Stimulated activated CD4-positive, alpha-beta T cell treated with anti-CD3 and anti-CD28 coated beads, Interleukin-2, amount 100 ng/mL, for 4 hours (primary cell): ENCODE results near the gene DEPDC5.

ENCODE experiments used
- DNase-seq: peaks from one replicate; pipeline ENCODE4 v3.0.0-alpha.2; 2020; ENCODE audit warnings: low read depth

Gene DEPDC5

GRCh38 chr22:31925056-31925455 lies 171.2 kb downstream of the DEPDC5 start:
- no peak for DNase-seq

- no peak for DNase-seq
Measured at GRCh38 chr22:31926024-31926423, 172.2 kb downstream of the DEPDC5 start.

GRCh38 chr22:31926969-31927368 lies 173.2 kb downstream of the DEPDC5 start:
- no peak for DNase-seq

- DNase-seq, result no peak
Measured at GRCh38 chr22:31927562-31927961, 173.7 kb downstream of the DEPDC5 start.

DNA sequence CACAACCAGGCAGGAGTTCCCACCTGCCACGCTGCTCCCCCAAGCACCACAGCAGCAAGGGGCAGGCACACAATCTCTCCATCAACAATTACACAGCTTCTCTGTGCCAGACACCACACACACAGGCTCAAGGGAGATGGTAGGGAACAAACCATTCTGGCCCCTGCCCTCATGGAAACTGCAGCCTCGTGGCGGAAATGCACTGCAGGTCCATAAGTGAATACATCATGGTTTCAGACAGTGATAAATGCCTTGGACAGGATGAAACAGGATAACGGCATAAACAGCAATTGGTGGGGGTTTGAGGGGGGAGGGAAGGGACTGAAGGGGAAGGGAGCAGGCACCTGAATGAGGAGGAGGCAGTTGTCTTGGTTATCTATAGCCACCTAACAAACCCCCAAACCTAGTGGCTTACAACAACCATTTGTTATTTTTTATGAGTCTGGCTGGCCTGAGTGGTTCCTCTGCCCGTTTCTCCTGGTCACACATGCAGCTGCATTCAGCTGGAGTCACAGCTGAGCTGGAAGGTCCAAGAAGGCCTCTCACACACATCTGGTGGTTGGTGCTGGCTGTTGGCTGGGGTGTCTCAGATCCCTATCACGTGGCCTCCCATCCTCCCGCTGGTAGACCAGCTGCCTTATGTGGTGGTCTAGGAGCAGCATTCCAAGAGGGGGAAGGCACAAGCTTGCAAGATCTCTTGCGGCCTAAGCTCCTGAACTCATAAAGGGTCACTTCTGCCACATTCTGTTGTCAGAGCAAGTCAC lies 175.5 kb downstream of the DEPDC5 start:
- DNase-seq, result no peak

DNA sequence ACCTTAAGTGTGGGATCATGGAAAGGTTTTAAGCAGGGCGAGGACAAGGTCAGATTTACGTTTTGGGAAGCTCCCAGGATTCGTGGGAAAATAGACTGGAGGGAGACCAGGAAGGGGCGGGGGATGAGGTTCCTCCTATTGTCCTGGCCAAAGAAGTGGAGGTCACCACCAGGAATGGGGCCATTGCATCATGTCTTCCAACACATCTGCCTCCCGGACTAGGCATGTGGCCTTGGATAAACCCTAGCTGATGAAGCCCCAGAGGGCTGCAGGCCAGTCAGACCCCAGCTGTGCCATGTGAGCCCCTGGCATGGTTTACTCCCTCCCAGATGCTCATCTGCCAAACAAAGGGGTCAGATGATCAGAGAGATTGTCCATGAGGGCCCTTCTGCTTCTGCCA lies 179.0 kb downstream of the DEPDC5 start:
- DNase-seq, result no peak

DNA sequence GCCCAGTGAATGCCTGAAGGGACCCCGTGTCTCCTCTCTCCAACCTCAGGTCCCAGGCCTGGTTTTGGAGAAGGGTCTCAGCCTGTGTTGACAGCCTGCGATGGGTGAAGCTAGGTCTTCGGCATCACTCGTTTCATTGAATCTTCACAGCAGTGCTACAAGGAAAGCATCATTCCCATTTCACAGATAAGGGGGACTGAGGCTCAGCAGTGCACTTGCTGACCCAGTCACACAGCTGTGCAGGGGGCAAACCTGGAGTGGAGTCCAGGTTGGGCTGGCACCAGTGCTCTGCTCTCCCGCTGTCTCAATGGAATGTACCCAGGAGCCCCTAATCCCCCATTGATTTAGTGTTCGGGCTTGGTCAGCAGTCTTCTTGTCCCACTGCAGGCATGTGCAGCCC lies 179.6 kb downstream of the DEPDC5 start:
- no peak for DNase-seq

DNA sequence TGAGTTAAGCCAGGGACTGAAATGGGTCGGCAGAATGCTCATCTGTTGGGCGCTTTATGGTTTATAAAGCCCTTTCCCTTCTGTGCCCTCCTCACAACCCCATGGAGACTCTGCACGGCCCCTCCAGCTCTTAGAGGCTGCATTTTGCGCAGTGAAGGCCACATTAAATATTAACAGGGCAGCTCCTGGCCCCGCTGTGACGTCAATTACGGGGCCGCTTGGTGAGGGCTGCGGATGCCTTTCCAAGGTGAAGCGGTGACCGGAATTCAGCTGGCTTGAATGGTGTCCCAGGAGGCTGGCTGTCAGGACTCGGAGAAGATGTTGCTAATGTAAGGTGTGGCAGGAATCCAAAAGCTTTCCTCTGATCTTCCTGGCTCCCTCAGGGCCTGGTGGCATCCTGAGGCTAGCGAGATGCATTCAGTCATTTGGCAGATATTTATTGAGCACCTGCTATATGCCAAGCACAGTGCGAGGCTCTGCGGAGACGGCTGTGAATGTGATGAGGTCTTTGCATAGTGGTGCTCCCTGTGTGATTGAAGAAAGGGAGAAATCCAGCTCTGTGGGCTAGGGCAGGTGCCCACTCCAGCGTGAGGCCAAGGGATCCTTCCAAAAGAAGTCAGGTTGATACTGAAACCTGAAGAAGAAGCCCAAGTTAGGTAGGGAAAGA lies 180.1 kb downstream of the DEPDC5 start:
- no peak for DNase-seq

- DNase-seq, result no peak
Measured at GRCh38 chr22:31935961-31936635, 182.3 kb downstream of the DEPDC5 start.

DNA sequence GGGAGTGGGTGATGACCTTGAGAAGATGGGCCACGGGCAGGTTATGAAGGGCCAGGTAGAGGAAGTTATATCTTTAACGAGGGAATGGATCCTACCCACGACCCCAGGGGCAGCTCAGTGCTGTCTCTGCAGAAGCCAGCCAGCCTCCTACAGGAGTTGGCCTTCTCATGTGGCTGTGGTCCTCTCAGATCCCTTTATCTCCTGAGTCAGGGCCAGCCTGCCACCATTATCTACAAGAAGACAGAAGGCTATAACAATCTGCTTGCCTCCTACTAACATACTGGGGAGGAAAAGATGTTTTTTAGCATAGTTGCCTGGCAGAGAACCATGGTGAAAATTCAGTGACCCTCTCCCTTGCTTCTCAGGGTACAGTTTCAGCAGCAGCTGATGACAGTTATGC lies 183.5 kb downstream of the DEPDC5 start:
- no peak for DNase-seq

GRCh38 chr22:31938296-31938695 lies 184.5 kb downstream of the DEPDC5 start:
- DNase-seq, result no peak

- DNase-seq, result no peak
Measured at GRCh38 chr22:31940506-31940905, 186.7 kb downstream of the DEPDC5 start.

DNA sequence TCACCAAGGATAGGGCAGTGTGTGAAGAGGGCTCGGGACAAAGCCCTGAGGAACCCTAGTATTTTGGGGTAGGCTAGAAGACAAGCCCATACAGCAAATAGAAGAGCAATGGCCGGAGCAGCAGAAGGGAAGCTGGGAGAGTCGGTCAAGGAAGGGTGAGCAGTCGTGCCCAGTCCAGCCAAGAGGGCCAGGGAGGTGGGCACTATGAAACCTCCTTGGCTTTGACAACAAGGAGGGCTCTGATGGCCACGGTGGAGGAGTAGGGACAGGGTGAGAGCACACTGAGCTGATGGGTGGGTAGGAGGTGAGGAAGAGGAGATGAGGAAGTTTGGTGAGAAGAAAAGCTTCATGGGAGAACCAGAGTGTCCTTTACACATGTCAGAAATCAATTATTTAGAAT lies 188.3 kb downstream of the DEPDC5 start:
- no peak for DNase-seq

DNA sequence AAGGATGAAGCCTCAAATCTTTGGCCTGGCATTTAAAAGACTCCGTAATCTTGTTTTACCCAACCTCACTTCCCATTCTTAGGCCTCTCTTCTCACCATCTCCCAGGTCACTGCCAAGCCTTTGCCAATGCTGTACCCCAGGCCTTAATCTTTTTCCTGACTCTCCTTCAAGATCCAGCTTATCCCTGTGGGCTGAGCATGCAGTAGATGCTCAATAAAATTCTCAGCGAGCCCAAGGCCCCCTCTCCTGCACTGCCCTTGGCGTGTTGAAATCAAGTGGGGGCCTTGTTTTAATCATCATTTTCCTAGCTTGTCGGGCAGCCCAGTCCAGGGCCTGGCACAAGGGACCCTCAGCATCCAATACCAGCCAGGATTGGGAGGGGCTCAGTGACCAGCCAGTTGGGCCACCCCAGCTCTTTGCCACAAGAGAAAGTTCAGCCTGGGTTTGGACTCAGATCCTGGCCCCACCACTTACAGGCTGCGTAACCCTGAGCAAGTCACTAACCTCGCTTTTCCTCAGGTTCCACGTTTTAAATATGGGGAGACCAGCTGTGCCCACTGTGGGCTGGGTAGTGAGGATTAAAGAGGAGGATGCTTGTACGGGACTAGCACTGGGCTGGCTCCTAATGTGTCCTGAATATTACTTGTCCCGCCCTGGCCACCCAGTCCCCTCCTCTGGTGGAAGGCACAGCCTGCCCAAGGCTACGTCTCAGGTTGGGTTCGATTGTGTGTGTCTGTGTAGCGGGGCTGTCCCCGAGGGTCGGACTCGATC lies 189.6 kb downstream of the DEPDC5 start:
- DNase-seq, result no peak

GRCh38 chr22:31943978-31944699 lies 190.3 kb downstream of the DEPDC5 start, which contains the start of gene YWHAH:
Gene YWHAH (plus strand): TSS chr22:31944535. CDS start chr22:31944734, 199 bp downstream.
- DNase-seq, result peak; percentile 80

DNA sequence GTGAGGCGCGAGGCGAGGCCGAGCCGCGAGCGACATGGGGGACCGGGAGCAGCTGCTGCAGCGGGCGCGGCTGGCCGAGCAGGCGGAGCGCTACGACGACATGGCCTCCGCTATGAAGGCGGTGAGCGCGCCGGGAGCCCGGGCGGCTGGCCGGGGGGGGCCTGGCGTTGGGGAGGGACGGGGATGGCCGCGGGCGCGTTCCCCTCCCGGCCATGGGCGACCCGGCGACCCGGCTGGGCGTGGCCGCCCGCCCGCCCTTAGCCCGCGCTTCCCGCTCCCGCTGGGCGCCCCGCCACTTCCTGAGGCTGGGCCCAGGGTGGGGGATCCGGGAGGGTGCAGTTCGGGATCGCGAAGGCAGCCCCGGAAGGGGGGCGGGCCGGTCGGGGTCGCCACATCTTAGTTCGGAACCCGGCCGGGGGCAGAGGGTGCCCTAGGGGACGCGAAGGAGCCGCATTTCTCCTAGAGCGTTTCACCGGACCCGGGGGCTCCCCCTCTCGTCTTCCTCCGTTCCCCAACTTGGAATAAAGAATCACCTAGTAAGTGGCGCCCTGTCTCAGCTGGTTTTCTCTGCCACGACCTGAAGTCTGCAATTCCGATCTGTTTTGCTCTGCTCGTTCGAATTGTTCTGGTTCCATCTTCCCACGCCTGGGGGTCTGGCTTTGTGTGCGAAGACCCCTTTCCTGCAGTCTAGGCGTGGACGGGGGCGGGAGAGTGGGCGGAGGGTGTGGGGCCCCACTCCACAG lies 191.1 kb downstream of the DEPDC5 start:
- peak; percentile 21 for DNase-seq

DNA sequence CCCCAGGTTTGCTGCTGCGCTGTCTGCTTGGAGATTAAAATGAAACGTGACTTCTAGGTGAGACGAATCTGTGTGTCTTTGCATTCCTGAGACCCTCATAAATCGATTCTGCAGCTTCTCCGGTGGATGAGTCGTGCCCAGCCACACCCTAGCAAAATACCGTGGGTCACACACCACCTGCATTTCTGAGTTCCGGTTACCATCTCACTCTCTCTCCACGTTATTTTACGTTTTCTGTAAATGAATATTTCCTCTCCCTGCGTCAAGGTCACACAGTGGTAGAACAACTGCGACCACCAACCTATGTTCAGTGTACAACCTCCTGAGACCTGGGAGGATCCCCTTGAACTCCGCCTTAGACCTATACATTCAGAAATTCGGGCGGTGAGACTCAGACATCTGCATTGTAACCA lies 191.6 kb downstream of the DEPDC5 start:
- DNase-seq, result no peak

- no peak for DNase-seq
Measured at GRCh38 chr22:31945971-31946680, 192.3 kb downstream of the DEPDC5 start.

GRCh38 chr22:31947296-31947695 lies 193.5 kb downstream of the DEPDC5 start:
- no peak for DNase-seq

DNA sequence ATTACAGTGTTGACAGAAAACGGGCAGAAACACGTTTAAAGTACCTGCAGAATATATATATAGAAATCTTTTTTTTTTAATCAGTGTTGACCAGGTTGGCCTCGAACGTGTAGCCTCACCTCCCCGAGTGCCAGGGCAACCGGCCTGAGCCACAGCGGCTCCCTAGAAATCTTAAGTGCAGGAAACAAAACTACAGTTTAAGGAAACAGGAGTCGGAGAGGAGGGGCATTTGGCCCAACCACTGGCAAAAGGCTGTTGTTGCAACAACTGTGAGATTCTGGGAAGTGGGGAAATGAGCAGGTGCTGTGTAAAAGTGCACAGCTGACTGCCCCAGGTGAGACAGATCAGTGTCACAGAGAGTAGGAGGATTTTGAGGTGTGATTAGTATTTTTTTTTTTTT lies 194.2 kb downstream of the DEPDC5 start:
- DNase-seq, result no peak
